KMS-11 (cell line): ENCODE data around the gene CTAG2.
"Not testable (repeated sequence)": the region's sequence is repeated elsewhere in the genome, so short reads cannot be mapped to it uniquely, and the experiment has no call there.

Experiments
- H2AFZ ChIP-seq: fragments of 200-600 bp; sonication (generic); 2 replicates; pipeline ENCODE4 v1.6.1; 2016; ENCODE audit warnings: antibody characterized with exemption, mixed run types, low read depth
- H3K27ac ChIP-seq: fragments of 200-600 bp; sonication (generic); 2 replicates; pipeline ENCODE4 v1.6.1; 2016; ENCODE audit warnings: mild to moderate bottlenecking, mixed run types
- H3K27me3 ChIP-seq: fragments of 200-600 bp; sonication (generic); 2 replicates; pipeline ENCODE4 v1.6.1; 2017; ENCODE audit warnings: mild to moderate bottlenecking, low read depth, mixed run types, moderate library complexity; ENCODE audit not compliant: insufficient read depth
- H3K36me3 ChIP-seq: fragments of 200-600 bp; sonication (generic); 2 replicates; pipeline ENCODE4 v1.6.1; 2017; ENCODE audit warnings: mild to moderate bottlenecking, mixed run types; ENCODE audit not compliant: insufficient read depth
- H3K4me1 ChIP-seq: fragments of 200-600 bp; sonication (generic); 2 replicates; pipeline ENCODE4 v1.6.1; 2016; ENCODE audit warnings: mild to moderate bottlenecking, low read depth, mixed run types; ENCODE audit not compliant: poor library complexity, severe bottlenecking
- H3K4me2 ChIP-seq: fragments of 200-600 bp; sonication (generic); 2 replicates; pipeline ENCODE4 v1.7.0; 2016; ENCODE audit warnings: mild to moderate bottlenecking, mixed run types
- H3K4me3 ChIP-seq: fragments of 200-600 bp; sonication (generic); IDR thresholded peaks from 2 replicates; pipeline ENCODE4 v1.6.1; 2017; ENCODE audit warnings: low read depth, low read length, mixed read lengths; ENCODE audit not compliant: insufficient read depth
- H3K79me2 ChIP-seq: fragments of 200-600 bp; sonication (generic); 2 replicates; pipeline ENCODE4 v1.6.1; 2016; ENCODE audit warnings: low read depth, mixed run types; ENCODE audit not compliant: insufficient read depth
- H3K9ac ChIP-seq: fragments of 200-600 bp; sonication (generic); 2 replicates; pipeline ENCODE4 v1.6.1; 2016; ENCODE audit warnings: mild to moderate bottlenecking, mixed run types
- H4K20me1 ChIP-seq: fragments of 200-600 bp; sonication (generic); 2 replicates; pipeline ENCODE4 v1.6.1; 2016; ENCODE audit warnings: mild to moderate bottlenecking, mixed run types; ENCODE audit not compliant: insufficient read depth
- TF ChIP-seq, protein P1 (sequence below): fragments of 200-600 bp; sonication (generic); conservative IDR thresholded peaks from 2 replicates; pipeline ENCODE4 v1.6.1; 2017; ENCODE audit warnings: low read depth, mild to moderate bottlenecking, antibody characterized with exemption, low read length, moderate library complexity, mixed read lengths

CTAG2 gene

DNA sequence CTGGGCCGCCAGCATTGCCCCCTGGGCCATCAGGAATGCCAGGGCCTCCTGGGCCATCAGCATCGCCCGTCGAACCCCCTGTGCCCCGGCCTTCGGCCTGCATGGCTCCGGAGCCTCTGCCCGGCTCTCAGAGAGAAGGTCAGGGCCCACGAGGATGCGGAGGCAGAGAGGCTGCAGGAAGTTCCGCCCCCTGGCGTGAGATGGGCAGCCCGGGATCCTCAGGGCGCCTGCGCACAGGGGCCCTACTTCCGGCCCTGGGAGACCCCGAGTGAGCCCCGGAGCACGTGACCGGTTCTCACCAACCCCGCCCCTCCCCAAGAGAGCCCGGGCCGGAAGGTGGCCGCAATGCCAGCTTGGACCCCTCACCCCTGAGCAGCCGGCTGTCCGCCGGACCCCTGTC is at the start of gene CTAG2:
Gene CTAG2 (minus strand): TSS at position 167 of the 400 bp plus-strand sequence. CDS start 64 bp downstream, at position 103.
- H3K4me2 ChIP-seq, H4K20me1 ChIP-seq, H3K27ac ChIP-seq, H3K79me2 ChIP-seq, H3K4me1 ChIP-seq, H3K4me3 ChIP-seq, H2AFZ ChIP-seq, H3K27me3 ChIP-seq, H3K9ac ChIP-seq, H3K36me3 ChIP-seq: not testable (repeated sequence)

DNA sequence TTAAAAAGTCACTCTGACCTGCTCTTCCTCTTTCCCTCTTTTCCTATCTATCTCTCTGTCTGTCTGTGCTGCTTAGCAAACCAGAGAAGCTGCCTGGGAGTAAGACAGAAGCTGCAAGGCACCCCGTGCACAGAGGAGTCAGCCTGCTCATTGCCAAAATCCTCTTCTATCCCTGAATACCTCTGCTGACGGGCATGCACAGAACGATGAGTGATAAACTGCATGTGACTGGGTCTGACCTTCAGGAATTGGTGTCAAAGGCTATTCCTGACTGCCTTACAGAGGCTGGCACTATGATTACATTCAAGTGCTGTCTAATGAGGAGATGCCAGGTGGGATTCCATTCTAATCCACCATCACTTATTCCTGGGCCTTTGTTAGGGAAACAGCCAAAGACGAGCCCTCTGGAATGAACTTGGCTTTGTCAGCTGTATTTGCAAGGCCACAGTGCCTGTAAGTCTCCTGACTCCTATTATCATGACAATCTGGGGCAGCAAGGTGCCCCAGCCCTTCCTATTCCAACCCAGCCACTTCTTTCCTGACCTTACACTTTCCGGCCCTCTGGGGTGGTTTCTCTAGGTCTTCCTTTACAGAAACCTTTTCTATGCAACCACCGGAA is 45.4 kb upstream of the CTAG2 start:
- no peaks in the 10 kb centered on the region for H3K36me3 ChIP-seq
- H3K4me2 ChIP-seq = no peak overlapping the region
- no peak overlapping the region for H2AFZ ChIP-seq
- no peak overlapping the region for H3K9ac ChIP-seq
- no peaks in the 10 kb centered on the region for H3K27me3 ChIP-seq
- TF ChIP-seq, protein P1, sequence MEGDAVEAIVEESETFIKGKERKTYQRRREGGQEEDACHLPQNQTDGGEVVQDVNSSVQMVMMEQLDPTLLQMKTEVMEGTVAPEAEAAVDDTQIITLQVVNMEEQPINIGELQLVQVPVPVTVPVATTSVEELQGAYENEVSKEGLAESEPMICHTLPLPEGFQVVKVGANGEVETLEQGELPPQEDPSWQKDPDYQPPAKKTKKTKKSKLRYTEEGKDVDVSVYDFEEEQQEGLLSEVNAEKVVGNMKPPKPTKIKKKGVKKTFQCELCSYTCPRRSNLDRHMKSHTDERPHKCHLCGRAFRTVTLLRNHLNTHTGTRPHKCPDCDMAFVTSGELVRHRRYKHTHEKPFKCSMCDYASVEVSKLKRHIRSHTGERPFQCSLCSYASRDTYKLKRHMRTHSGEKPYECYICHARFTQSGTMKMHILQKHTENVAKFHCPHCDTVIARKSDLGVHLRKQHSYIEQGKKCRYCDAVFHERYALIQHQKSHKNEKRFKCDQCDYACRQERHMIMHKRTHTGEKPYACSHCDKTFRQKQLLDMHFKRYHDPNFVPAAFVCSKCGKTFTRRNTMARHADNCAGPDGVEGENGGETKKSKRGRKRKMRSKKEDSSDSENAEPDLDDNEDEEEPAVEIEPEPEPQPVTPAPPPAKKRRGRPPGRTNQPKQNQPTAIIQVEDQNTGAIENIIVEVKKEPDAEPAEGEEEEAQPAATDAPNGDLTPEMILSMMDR = no peak
- H3K27ac ChIP-seq = no peak overlapping the region
- H4K20me1 ChIP-seq = no peaks in the 10 kb centered on the region
- no peaks in the 10 kb centered on the region for H3K79me2 ChIP-seq
- no peaks in the 10 kb centered on the region for H3K4me1 ChIP-seq
- H3K4me3 ChIP-seq = no peak overlapping the region

DNA sequence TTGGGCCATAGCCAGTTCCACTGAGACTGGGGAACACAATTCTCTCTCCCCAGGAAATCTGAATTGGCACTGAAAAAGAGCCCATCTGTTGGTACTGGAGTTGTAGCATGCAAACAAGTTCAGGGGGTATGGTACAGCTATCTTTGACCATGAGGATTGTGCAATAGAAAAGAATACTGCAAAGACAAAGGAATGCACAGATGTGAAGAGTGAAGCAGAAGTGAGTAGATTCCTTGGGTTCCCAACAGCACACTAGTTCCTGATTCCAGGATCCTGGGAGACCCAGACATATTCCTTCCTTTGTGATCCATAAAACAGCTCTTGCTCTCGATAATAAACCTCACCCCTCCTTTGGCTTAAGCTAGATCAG is 43.3 kb upstream of the CTAG2 start:
- Histone ChIP-seq H3K4me1 (no peaks in the 10 kb centered on the region), H3K9ac (no peak overlapping the region), H2AFZ (no peak overlapping the region), H3K4me3 (no peak overlapping the region), H3K4me2 (no peak overlapping the region), H3K79me2 (no peaks in the 10 kb centered on the region), H3K27ac (no peak overlapping the region), H3K36me3 (no peaks in the 10 kb centered on the region), H3K27me3 (no peaks in the 10 kb centered on the region), H4K20me1 (no peaks in the 10 kb centered on the region)
- TF ChIP-seq, protein P1 = no peak

DNA sequence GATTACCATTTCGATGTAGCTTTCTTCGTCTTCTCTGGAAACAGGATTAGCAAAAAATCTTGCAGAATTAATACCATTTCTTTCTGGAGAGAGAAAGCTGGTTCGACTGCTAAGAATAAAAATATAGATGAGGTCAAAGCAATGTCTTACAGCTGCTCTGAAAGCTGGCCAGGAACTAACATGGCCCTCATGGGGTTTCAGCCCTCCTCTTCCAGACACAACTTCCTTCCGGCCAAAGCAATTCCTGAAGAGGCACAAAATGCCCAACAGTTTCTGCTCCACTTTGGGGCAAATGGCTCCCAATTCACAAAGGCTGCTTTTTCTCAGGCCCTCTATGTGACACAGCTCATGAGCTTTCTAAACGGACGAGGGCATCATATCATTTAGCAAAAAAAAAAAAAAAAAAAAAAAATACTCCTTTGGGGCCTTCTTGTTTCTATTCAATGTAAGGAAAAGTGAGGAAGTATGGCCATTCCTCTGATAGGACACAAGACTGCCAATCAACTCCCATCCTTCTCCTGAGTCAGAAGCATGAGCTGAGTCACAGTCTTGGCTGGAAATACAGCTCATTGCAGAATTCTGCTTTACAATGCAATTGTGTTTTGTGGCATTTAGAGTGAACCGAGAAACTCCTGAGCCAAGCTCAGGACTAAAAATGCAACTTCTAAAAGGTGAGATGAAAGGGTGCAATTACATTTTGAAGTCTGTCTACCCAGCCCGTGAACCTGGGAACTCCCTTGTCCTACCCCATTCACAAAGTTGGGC is 42.7 kb upstream of the CTAG2 start:
- Histone ChIP-seq H2AFZ (no peak overlapping the region), H3K4me2 (no peak overlapping the region), H3K4me3 (no peak overlapping the region), H3K27ac (no peak overlapping the region), H3K9ac (no peak overlapping the region), H3K79me2 (no peaks in the 10 kb centered on the region), H3K36me3 (no peaks in the 10 kb centered on the region), H3K4me1 (no peaks in the 10 kb centered on the region), H4K20me1 (no peaks in the 10 kb centered on the region), H3K27me3 (no peaks in the 10 kb centered on the region)
- TF ChIP-seq, protein P1 = no peak

DNA sequence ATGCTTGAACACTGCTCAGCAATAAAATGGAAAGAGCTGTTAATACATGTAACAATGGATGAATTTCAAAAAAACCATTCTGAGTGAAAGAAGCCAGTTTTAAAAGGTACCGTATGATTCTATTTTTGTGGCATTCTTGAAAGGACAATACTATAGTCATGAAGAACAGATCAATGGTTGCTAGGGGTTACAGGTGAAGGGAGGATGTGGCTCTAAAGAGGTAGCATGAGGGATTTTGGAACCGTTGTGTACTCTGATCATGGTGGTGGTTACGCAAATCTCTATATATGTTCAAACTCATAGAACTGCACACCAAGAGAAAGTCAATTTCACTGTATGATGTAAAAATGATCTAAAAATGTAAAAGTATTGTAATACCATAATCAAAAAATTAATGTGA is 40.0 kb upstream of the CTAG2 start:
- Histone ChIP-seq H3K4me3 (no peak overlapping the region), H4K20me1 (no peaks in the 10 kb centered on the region), H3K27ac (no peak overlapping the region), H2AFZ (no peak overlapping the region), H3K4me1 (no peaks in the 10 kb centered on the region), H3K36me3 (no peaks in the 10 kb centered on the region), H3K4me2 (no peak overlapping the region), H3K79me2 (no peaks in the 10 kb centered on the region), H3K9ac (no peak overlapping the region), H3K27me3 (no peaks in the 10 kb centered on the region)
- TF ChIP-seq, protein P1 = no peak

DNA sequence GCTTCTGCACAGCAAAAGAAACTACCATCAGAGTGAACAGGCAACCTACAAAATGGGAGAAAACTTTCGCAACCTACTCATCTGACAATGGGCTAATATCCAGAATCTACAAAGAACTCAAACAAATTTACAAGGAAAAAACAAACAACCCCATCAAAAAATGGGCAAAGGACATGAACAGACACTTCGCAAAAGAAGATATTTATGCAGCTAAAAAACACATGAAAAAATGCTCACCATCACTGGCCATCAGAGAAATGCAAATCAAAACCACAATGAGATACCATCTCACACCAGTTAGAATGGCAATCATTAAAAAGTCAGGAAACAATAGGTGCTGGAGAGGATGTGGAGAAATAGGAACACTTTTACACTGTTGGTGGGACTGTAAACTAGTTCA is 37.1 kb upstream of the CTAG2 start:
- H3K27me3 ChIP-seq, H3K4me2 ChIP-seq: not testable (repeated sequence)

DNA sequence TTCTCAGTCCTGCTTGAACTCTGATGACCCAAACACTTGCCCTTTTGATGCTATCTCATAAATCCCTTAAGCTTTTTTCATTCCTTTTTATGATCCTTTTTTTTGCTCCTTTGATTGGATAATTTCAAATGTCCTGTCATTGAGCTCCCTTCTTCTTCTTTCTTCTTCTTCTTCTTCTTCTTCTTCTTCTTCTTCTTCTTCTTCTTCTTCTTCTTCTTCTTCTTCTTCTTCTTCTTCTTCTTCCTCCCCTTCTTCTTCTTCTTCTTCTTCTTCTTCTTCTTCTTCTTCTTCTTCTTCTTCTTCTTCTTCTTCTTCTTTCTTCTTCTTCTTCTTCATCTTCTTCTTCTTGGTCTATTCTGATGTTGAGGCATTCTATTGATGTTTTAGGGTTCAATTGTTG is 18.7 kb upstream of the CTAG2 start:
- H3K9ac ChIP-seq, H3K36me3 ChIP-seq, H3K27me3 ChIP-seq, H2AFZ ChIP-seq, H3K27ac ChIP-seq, H3K4me1 ChIP-seq, H3K4me3 ChIP-seq, H3K4me2 ChIP-seq, H4K20me1 ChIP-seq, H3K79me2 ChIP-seq: not testable (repeated sequence)

More for the DNA sequence above, 37.1 kb upstream of the CTAG2 start:
- H3K36me3 ChIP-seq, H4K20me1 ChIP-seq, H3K4me1 ChIP-seq, H3K4me3 ChIP-seq, H3K79me2 ChIP-seq, H3K9ac ChIP-seq, H3K27ac ChIP-seq, H2AFZ ChIP-seq: not testable (repeated sequence)
